Stimulated activated CD8-positive, alpha-beta memory T cell treated with anti-CD3 and anti-CD28 coated beads, Interleukin-12 subunit alpha, Interleukin-12 subunit beta, amount 100 ng/mL, for 4 hours (primary cell): ENCODE measurements around the gene NFIX.

ENCODE experiments used
- DNase-seq: peaks from one replicate; pipeline ENCODE4 v3.0.0-alpha.2; 2020; ENCODE audit warnings: low read depth

NFIX gene

GRCh38 chr19:13037161-13037560 is 41.9 kb downstream of the NFIX start:
- DNase-seq: no peak

GRCh38 chr19:13037731-13038130 is 42.5 kb downstream of the NFIX start:
- DNase-seq: no peak

GRCh38 chr19:13038306-13039210 is 43.3 kb downstream of the NFIX start:
- DNase-seq: no peak

GRCh38 chr19:13039211-13039789 is 44.0 kb downstream of the NFIX start:
- no peak for DNase-seq

GRCh38 chr19:13040232-13040947 is 45.1 kb downstream of the NFIX start:
- DNase-seq: no peak

- no peak for DNase-seq
Observed at GRCh38 chr19:13040948-13041292, 45.6 kb downstream of the NFIX start.

- DNase-seq: no peak
Observed at GRCh38 chr19:13042443-13043130, 47.3 kb downstream of the NFIX start.

GRCh38 chr19:13043285-13043684 is 48.0 kb downstream of the NFIX start:
- DNase-seq: no peak

GRCh38 chr19:13044231-13044836 is 49.1 kb downstream of the NFIX start:
- peak; percentile 57 for DNase-seq

- no peak for DNase-seq
Observed at GRCh38 chr19:13045812-13046211, 50.5 kb downstream of the NFIX start.

GRCh38 chr19:13047374-13047773 is 52.1 kb downstream of the NFIX start:
- no peak for DNase-seq

GRCh38 chr19:13050274-13050673 is 55.0 kb downstream of the NFIX start:
- DNase-seq: no peak

GRCh38 chr19:13051557-13052165 is 56.4 kb downstream of the NFIX start:
- DNase-seq: no peak

GRCh38 chr19:13052447-13053175 is 57.3 kb downstream of the NFIX start:
- no peak for DNase-seq

GRCh38 chr19:13053238-13053637 is 58.0 kb downstream of the NFIX start:
- DNase-seq: no peak

GRCh38 chr19:13053761-13054625 is 58.7 kb downstream of the NFIX start:
- DNase-seq: no peak

GRCh38 chr19:13054626-13055212 is 59.4 kb downstream of the NFIX start:
- DNase-seq: no peak

GRCh38 chr19:13055213-13056051 is 60.2 kb downstream of the NFIX start:
- no peak for DNase-seq
